GM06990 (cell line): ENCODE measurements around the gene SEC61B.

Experiments
- DNase-seq: peaks from one replicate; pipeline ENCODE4 v3.0.0-alpha.2; 2011; ENCODE audit not compliant: insufficient read length; ENCODE audit errors: extremely low read depth
- H3K27me3 ChIP-seq: replicated peaks from 2 replicates; pipeline ENCODE4 v1.6.0; 2011; ENCODE audit warnings: low read length; ENCODE audit not compliant: control insufficient read depth, insufficient read depth
- H3K36me3 ChIP-seq: 2 replicates; pipeline ENCODE4 v1.5.1; 2011; ENCODE audit warnings: low read length; ENCODE audit not compliant: control insufficient read depth, insufficient read depth
- H3K4me3 ChIP-seq: replicated peaks from 2 replicates; pipeline ENCODE4 v1.5.1; 2011; ENCODE audit warnings: low read depth, mild to moderate bottlenecking, control low read depth, low read length
- CTCF ChIP-seq: IDR thresholded peaks from 2 replicates; pipeline ENCODE4 v1.5.1; 2011; ENCODE audit warnings: low read length, control low read depth, mild to moderate bottlenecking, inconsistent platforms; ENCODE audit not compliant: insufficient read depth, poor library complexity, severe bottlenecking

Gene SEC61B

GRCh38 chr9:99213197-99213596, 8.9 kb upstream of the SEC61B start:
- no peak for TF ChIP-seq CTCF
- no peak overlapping the region for H3K4me3 ChIP-seq
- H3K36me3 ChIP-seq = peaks cover 14% of the 10 kb centered on the region
- DNase-seq = no peak
- no peaks in the 10 kb centered on the region for H3K27me3 ChIP-seq

GRCh38 chr9:99216073-99216472, 6.0 kb upstream of the SEC61B start:
- Histone ChIP-seq H3K36me3 (peaks cover 16% of the 10 kb centered on the region), H3K4me3 (no peak overlapping the region), H3K27me3 (no peaks in the 10 kb centered on the region)
- no peak for TF ChIP-seq CTCF
- no peak for DNase-seq

- H3K36me3 ChIP-seq = peaks cover 14% of the 10 kb centered on the region
- DNase-seq = no peak
- peak overlapping the region; percentile 98 for H3K4me3 ChIP-seq
- no peaks in the 10 kb centered on the region for H3K27me3 ChIP-seq
- TF ChIP-seq CTCF = no peak
Observed at GRCh38 chr9:99220011-99220410, 2.1 kb upstream of the SEC61B start.

- DNase-seq = no peak
- peaks cover 10% of the 10 kb centered on the region for H3K36me3 ChIP-seq
- TF ChIP-seq CTCF = no peak
- no peaks in the 10 kb centered on the region for H3K27me3 ChIP-seq
- H3K4me3 ChIP-seq = peak overlapping the region; percentile 98
Observed at GRCh38 chr9:99221266-99221620, 839 bp upstream of the SEC61B start.

GRCh38 chr9:99222416-99223270, 561 bp downstream of the SEC61B start:
- H3K4me3 ChIP-seq = peak overlapping the region; percentile 98
- no peaks in the 10 kb centered on the region for H3K27me3 ChIP-seq
- DNase-seq = no peak
- peaks cover 13% of the 10 kb centered on the region for H3K36me3 ChIP-seq
- TF ChIP-seq CTCF = peak; percentile 14
